Adipose tissue (tissue), 3 donors: Measurements from ENCODE around the gene AUH. TPM values are rescaled to one million over a fixed set of nuclear protein-coding genes. Genes with fewer than 3 reads are reported as not detected.

Source experiments
- H3K27ac ChIP-seq: one replicate; pipeline ENCODE4 v1.5.1; 2013; ENCODE audit warnings: low read depth, low read length
- WGBS, 3 donors: extraction: QIAGEN DNeasy Blood & Tissue Kit; methylation state at CpG; one replicate each; pipeline ENCODE4 v1.1.7; 2013; 5-methylcytosine and 5-hydroxymethylcytosine counted together
- polyA plus RNA-seq, 3 donors: library from polyadenylated mRNA; stranded (reverse); fragments of 200-250 nt; gene quantifications; one replicate each; pipeline ENCODE4 v1.2.3, GENCODE V29; 2013
- donor health status: healthy with polysubstance abuse.
- donor health status: Bipolar disorder and iron deficiency.
- donor health status: healthy.

AUH gene
- polyA plus RNA-seq, 3 donors: 12.8 to 20.2 (median 19.5) TPM

DNA sequence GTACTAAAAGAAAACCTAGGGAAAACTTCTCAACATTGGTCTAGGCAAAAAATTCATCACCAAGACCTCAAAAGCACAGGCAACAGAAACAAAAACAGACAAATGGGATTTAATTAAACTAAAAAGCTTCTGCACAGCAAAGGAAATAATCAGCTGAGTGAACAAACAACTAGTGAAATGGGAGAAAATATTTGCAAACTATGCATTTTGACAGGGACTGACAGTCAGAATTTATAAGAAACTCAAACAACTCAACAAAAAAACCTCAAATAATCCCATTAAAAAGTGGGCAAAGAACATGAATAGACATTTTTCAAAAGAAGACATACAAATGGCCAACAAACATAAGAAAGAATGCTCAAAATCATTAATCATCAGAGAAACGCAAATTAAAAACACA, 189.4 kb downstream of the AUH start:
- H3K27ac ChIP-seq: no peak overlapping the region
- 88 to 90% (median 89%) methylated on average over 1 of the region's 1 CpG for WGBS, 3 donors

DNA sequence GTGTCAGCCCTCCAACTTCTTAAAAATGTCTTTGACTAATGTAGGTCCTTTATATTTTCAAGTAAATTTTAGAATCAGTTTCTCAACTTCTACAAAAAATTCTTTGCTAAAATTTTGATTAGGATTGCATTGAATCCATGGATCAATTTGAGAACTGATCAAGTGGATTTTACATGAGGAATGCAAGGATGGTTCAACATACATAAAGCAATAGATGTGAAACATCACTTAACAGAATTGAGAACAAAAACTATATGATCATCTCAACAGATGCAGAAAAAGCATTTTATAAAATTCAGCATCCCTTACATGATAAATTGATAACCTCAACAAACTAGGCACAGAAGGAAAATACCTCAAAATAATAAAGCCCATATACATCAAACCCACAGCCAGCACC, 190.8 kb downstream of the AUH start:
- H3K27ac ChIP-seq: no peak overlapping the region

DNA sequence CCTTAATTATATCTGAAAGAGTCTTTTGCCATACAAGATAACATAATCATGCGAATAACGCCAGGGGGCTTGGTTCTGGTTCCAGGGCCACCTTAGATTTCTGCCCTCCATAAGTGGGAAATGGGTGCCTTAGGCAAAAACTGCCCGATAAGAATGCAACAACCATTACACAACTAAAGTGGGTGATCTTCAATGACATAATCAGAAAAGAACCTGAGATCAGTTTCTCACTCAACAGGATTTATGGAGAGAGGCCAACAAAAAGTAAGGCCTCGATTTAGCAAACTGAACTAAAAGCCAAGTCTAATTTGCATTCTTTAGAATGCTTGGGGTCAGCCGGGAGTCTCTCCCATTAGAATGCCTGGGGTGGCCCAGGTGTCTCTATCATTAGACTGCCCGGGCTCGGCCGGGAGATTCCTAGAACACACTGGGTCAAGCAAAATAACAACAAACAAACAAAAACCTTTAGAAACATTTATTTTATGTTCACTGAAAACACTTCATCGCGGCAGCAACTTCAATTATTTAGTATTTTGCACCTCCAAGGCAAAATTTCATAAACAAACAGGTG, 194.8 kb downstream of the AUH start:
- no peak overlapping the region for H3K27ac ChIP-seq
- 79 to 84% (median 83%) methylated on average over 10 of the region's 10 CpGs for WGBS, 3 donors

DNA sequence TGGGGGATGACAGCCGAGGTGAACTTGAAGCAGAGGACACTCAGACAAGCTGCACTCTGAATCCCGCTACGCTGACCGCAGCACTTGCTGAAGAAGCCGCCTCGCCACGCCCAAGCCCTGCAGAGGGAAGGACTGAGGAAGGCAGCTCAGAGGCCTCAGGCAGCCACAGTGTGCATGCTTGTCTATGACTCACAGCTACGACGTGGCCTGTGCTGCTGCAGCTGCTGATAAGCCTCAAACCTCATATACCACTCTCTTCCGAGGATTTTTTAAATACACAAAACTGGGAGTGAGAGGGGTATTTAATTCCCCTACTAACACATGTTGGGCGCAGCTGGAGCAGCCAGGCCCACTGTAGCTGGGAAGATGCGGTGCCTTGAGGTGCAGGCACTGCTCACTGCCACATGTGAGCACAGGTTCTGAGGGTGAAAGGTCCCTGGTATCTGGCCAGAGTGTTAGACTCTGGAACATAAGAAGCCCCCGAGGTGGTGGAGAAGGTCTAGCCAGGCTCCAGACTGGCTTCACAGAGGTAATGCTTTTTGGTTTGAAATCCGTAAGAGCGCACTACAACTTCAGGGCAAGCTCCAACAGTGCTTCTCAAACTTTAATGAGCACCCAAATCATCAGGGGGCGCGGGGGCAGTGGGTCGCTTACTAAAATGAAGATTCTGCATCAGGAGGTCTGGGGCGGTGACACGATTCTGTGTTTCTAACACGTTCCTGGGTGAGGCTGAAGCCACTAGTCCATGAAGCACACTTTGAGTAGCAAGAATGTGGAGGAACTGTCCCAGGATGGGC, 196.8 kb downstream of the AUH start:
- H3K27ac ChIP-seq: no peak overlapping the region
- WGBS, 3 donors: 63 to 77% (median 72%) methylated on average over 21 of the region's 21 CpGs

Other genes with a start within 250 kb of the AUH start
- 100 to 1,000 TPM in 2 of 3 donors, 10 to 100 TPM in 1; 16.3 to 273 (median 153) TPM for gene NFIL3, start 61.9 kb upstream of the AUH start, polyA plus RNA-seq